ENCODE measurements around the gene BAAT.

Gene BAAT

GRCh38 chr9:101387871-101388506 is 3.2 kb upstream of the BAAT start:
- POLR2A ChIA-PET: no interaction called here
- 60% methylated on average over 1 of the region's 6 CpGs for WGBS (ENCODE audit: insufficient coverage)

GRCh38 chr9:101383361-101383760 is 1.4 kb downstream of the BAAT start:
- H3K27ac ChIP-seq (ENCODE audit: insufficient read depth in 1 of 2, low read depth in 1 of 2, low read length in 2 of 2, poor library complexity in 1 of 2, severe bottlenecking in 2 of 2): no peak overlapping the region
- peaks cover 0 to 6% (median 2%) of the 10 kb centered on the region in 4 experiments for H3K36me3 ChIP-seq (ENCODE audit: control insufficient read depth in 4 of 4, insufficient read depth in 4 of 4, low read length in 3 of 4)
- CTCF ChIA-PET: interaction anchor here (1.4 to 2.0 kb wide), 2 partner anchors 15 to 20 kb away, joined by 4 to 5 read pairs; partner anchors contain the start of genes MRPL50 and ZNF189
- WGBS (ENCODE audit: insufficient coverage): 100% methylated on average over 1 of the region's 2 CpGs
- no peaks in the 10 kb centered on the region for H3K4me1 ChIP-seq (ENCODE audit: control extremely low read depth in 1 of 4, control insufficient read depth in 4 of 4, insufficient read depth in 4 of 4, low read length in 3 of 4)
- POLR2A ChIA-PET: no interaction called here
- no peak overlapping the region for H3K4me3 ChIP-seq (ENCODE audit: control insufficient read depth in 1 of 7, extremely low read depth in 1 of 7, insufficient read depth in 4 of 7, low read depth in 2 of 7, low read length in 6 of 7)
- peaks cover 0 to 6% (median 0%) of the 10 kb centered on the region in 5 experiments for H3K9me3 ChIP-seq (ENCODE audit: control extremely low read depth in 1 of 5, control insufficient read depth in 4 of 5, insufficient read depth in 2 of 5, low read depth in 1 of 5, low read length in 4 of 5)
- no peak for DNase-seq
- no peaks in the 10 kb centered on the region for H3K27me3 ChIP-seq (replicated peaks in 2 of 5; ENCODE audit: control insufficient read depth in 4 of 5, insufficient read depth in 5 of 5, low read length in 4 of 5)

More at GRCh38 chr9:101387871-101388506, 3.2 kb upstream of the BAAT start:
- peaks cover 0 to 10% (median under 1%) of the 10 kb centered on the region in 5 experiments for H3K9me3 ChIP-seq (ENCODE audit: control extremely low read depth in 1 of 5, control insufficient read depth in 4 of 5, insufficient read depth in 2 of 5, low read depth in 1 of 5, low read length in 4 of 5)
- no peaks in the 10 kb centered on the region for H3K27me3 ChIP-seq (replicated peaks in 2 of 5; ENCODE audit: control insufficient read depth in 4 of 5, insufficient read depth in 5 of 5, low read length in 4 of 5)
- no peak overlapping the region for H3K4me3 ChIP-seq (ENCODE audit: control insufficient read depth in 1 of 7, extremely low read depth in 1 of 7, insufficient read depth in 4 of 7, low read depth in 2 of 7, low read length in 6 of 7)
- no peak overlapping the region for H3K27ac ChIP-seq (ENCODE audit: insufficient read depth in 1 of 2, low read depth in 1 of 2, low read length in 2 of 2, poor library complexity in 1 of 2, severe bottlenecking in 2 of 2)
- H3K4me1 ChIP-seq (ENCODE audit: control extremely low read depth in 1 of 4, control insufficient read depth in 4 of 4, insufficient read depth in 4 of 4, low read length in 3 of 4): no peaks in the 10 kb centered on the region
- CTCF ChIA-PET: interaction anchor here (1.0 to 2.0 kb wide), 6 partner anchors 10 to 79 kb away, joined by 3 to 10 read pairs (median 5); partner anchors contain the start of genes MRPL50 and ZNF189
- peak; percentile 43 to 52 (median 51) for DNase-seq
- H3K36me3 ChIP-seq (ENCODE audit: control insufficient read depth in 4 of 4, insufficient read depth in 4 of 4, low read length in 3 of 4): peaks cover 12 to 30% (median 21%) of the 10 kb centered on the region in 4 experiments

GRCh38 chr9:101381833-101382342 is 2.9 kb downstream of the BAAT start:
- DNase-seq: no peak
- peaks cover 0 to 6% (median 1%) of the 10 kb centered on the region in 5 experiments for H3K9me3 ChIP-seq (ENCODE audit: control extremely low read depth in 1 of 5, control insufficient read depth in 4 of 5, insufficient read depth in 2 of 5, low read depth in 1 of 5, low read length in 4 of 5)
- no peak overlapping the region for H3K27ac ChIP-seq (ENCODE audit: insufficient read depth in 1 of 2, low read depth in 1 of 2, low read length in 2 of 2, poor library complexity in 1 of 2, severe bottlenecking in 2 of 2)
- WGBS (ENCODE audit: insufficient coverage): 100% methylated on average over 1 of the region's 2 CpGs
- ChIA-PET POLR2A (no interaction called here), CTCF (interaction anchor here (1.6 to 2.0 kb wide), 2 partner anchors 11 to 21 kb away, joined by 4 to 5 read pairs; no protein-coding TSS in a partner anchor)
- H3K36me3 ChIP-seq (ENCODE audit: control insufficient read depth in 4 of 4, insufficient read depth in 4 of 4, low read length in 3 of 4): no peaks in the 10 kb centered on the region
- no peak overlapping the region for H3K4me3 ChIP-seq (ENCODE audit: control insufficient read depth in 1 of 7, extremely low read depth in 1 of 7, insufficient read depth in 4 of 7, low read depth in 2 of 7, low read length in 6 of 7)
- no peaks in the 10 kb centered on the region for H3K4me1 ChIP-seq (ENCODE audit: control extremely low read depth in 1 of 4, control insufficient read depth in 4 of 4, insufficient read depth in 4 of 4, low read length in 3 of 4)
- no peaks in the 10 kb centered on the region for H3K27me3 ChIP-seq (replicated peaks in 2 of 5; ENCODE audit: control insufficient read depth in 4 of 5, insufficient read depth in 5 of 5, low read length in 4 of 5)

- Histone ChIP-seq H3K36me3 (ENCODE audit: control insufficient read depth in 4 of 4, insufficient read depth in 4 of 4, low read length in 3 of 4) (no peaks in the 10 kb centered on the region), H3K4me3 (ENCODE audit: control insufficient read depth in 1 of 7, extremely low read depth in 1 of 7, insufficient read depth in 4 of 7, low read depth in 2 of 7, low read length in 6 of 7) (no peak overlapping the region), H3K27me3 (replicated peaks in 2 of 5; ENCODE audit: control insufficient read depth in 4 of 5, insufficient read depth in 5 of 5, low read length in 4 of 5) (no peaks in the 10 kb centered on the region), H3K27ac (ENCODE audit: insufficient read depth in 1 of 2, low read depth in 1 of 2, low read length in 2 of 2, poor library complexity in 1 of 2, severe bottlenecking in 2 of 2) (no peak overlapping the region), H3K4me1 (ENCODE audit: control extremely low read depth in 1 of 4, control insufficient read depth in 4 of 4, insufficient read depth in 4 of 4, low read length in 3 of 4) (no peaks in the 10 kb centered on the region), H3K9me3 (ENCODE audit: control extremely low read depth in 1 of 5, control insufficient read depth in 4 of 5, insufficient read depth in 2 of 5, low read depth in 1 of 5, low read length in 4 of 5) (peaks cover 0 to 6% (median 1%) of the 10 kb centered on the region in 5 experiments)
- ChIA-PET CTCF (interaction anchor here (1.6 kb wide), 1 partner anchor 10 kb away, joined by 4 read pairs; no protein-coding TSS in a partner anchor), POLR2A (no interaction called here)
- 100% methylated on average over 3 of the region's 3 CpGs for WGBS (ENCODE audit: insufficient coverage)
- no peak for DNase-seq
Observed at GRCh38 chr9:101381118-101381517, 3.7 kb downstream of the BAAT start.

- no peaks in the 10 kb centered on the region for H3K4me1 ChIP-seq (ENCODE audit: control extremely low read depth in 1 of 4, control insufficient read depth in 4 of 4, insufficient read depth in 4 of 4, low read length in 3 of 4)
- DNase-seq: no peak
- H3K27me3 ChIP-seq (replicated peaks in 2 of 5; ENCODE audit: control insufficient read depth in 4 of 5, insufficient read depth in 5 of 5, low read length in 4 of 5): no peaks in the 10 kb centered on the region
- POLR2A ChIA-PET: no interaction called here
- H3K27ac ChIP-seq (ENCODE audit: insufficient read depth in 1 of 2, low read depth in 1 of 2, low read length in 2 of 2, poor library complexity in 1 of 2, severe bottlenecking in 2 of 2): no peak overlapping the region
- no peaks in the 10 kb centered on the region for H3K36me3 ChIP-seq (ENCODE audit: control insufficient read depth in 4 of 4, insufficient read depth in 4 of 4, low read length in 3 of 4)
- H3K4me3 ChIP-seq (ENCODE audit: control insufficient read depth in 1 of 7, extremely low read depth in 1 of 7, insufficient read depth in 4 of 7, low read depth in 2 of 7, low read length in 6 of 7): no peak overlapping the region
- peaks cover 0 to 6% (median 1%) of the 10 kb centered on the region in 5 experiments for H3K9me3 ChIP-seq (ENCODE audit: control extremely low read depth in 1 of 5, control insufficient read depth in 4 of 5, insufficient read depth in 2 of 5, low read depth in 1 of 5, low read length in 4 of 5)
- CTCF ChIA-PET: no interaction called here
Observed at GRCh38 chr9:101380295-101380694, 4.5 kb downstream of the BAAT start.

GRCh38 chr9:101376111-101376848 is 8.5 kb downstream of the BAAT start:
- Histone ChIP-seq H3K9me3 (ENCODE audit: control extremely low read depth in 1 of 5, control insufficient read depth in 4 of 5, insufficient read depth in 2 of 5, low read depth in 1 of 5, low read length in 4 of 5) (peaks cover 0 to 1% (median 0%) of the 10 kb centered on the region in 5 experiments), H3K4me3 (ENCODE audit: control insufficient read depth in 1 of 7, extremely low read depth in 1 of 7, insufficient read depth in 4 of 7, low read depth in 2 of 7, low read length in 6 of 7) (no peak overlapping the region), H3K4me1 (ENCODE audit: control extremely low read depth in 1 of 4, control insufficient read depth in 4 of 4, insufficient read depth in 4 of 4, low read length in 3 of 4) (no peaks in the 10 kb centered on the region), H3K36me3 (ENCODE audit: control insufficient read depth in 4 of 4, insufficient read depth in 4 of 4, low read length in 3 of 4) (no peaks in the 10 kb centered on the region), H3K27ac (ENCODE audit: insufficient read depth in 1 of 2, low read depth in 1 of 2, low read length in 2 of 2, poor library complexity in 1 of 2, severe bottlenecking in 2 of 2) (no peak overlapping the region), H3K27me3 (replicated peaks in 2 of 5; ENCODE audit: control insufficient read depth in 4 of 5, insufficient read depth in 5 of 5, low read length in 4 of 5) (no peaks in the 10 kb centered on the region)
- WGBS (ENCODE audit: insufficient coverage): 96% methylated on average over 4 of the region's 6 CpGs
- POLR2A ChIA-PET: no interaction called here
- DNase-seq: no peak
- CTCF ChIA-PET: interaction anchor here (1.2 kb wide), 1 partner anchor 12 kb away, joined by 7 read pairs; no protein-coding TSS in a partner anchor

- ChIA-PET POLR2A (no interaction called here), CTCF (no interaction called here)
Observed at GRCh38 chr9:101375546-101375945, 9.3 kb downstream of the BAAT start.

More at GRCh38 chr9:101375546-101375945, 9.3 kb downstream of the BAAT start:
- H3K4me1 ChIP-seq (ENCODE audit: control extremely low read depth in 1 of 4, control insufficient read depth in 4 of 4, insufficient read depth in 4 of 4, low read length in 3 of 4): no peaks in the 10 kb centered on the region
- 91% methylated on average over 12 of the region's 12 CpGs for WGBS (ENCODE audit: insufficient coverage)
- no peak overlapping the region for H3K4me3 ChIP-seq (ENCODE audit: control insufficient read depth in 1 of 7, extremely low read depth in 1 of 7, insufficient read depth in 4 of 7, low read depth in 2 of 7, low read length in 6 of 7)
- H3K36me3 ChIP-seq (ENCODE audit: control insufficient read depth in 4 of 4, insufficient read depth in 4 of 4, low read length in 3 of 4): no peaks in the 10 kb centered on the region
- peaks cover 0 to 1% (median 0%) of the 10 kb centered on the region in 5 experiments for H3K9me3 ChIP-seq (ENCODE audit: control extremely low read depth in 1 of 5, control insufficient read depth in 4 of 5, insufficient read depth in 2 of 5, low read depth in 1 of 5, low read length in 4 of 5)
- no peak overlapping the region for H3K27ac ChIP-seq (ENCODE audit: insufficient read depth in 1 of 2, low read depth in 1 of 2, low read length in 2 of 2, poor library complexity in 1 of 2, severe bottlenecking in 2 of 2)
- no peaks in the 10 kb centered on the region for H3K27me3 ChIP-seq (replicated peaks in 2 of 5; ENCODE audit: control insufficient read depth in 4 of 5, insufficient read depth in 5 of 5, low read length in 4 of 5)
- no peak for DNase-seq
